Parathyroid adenoma (tissue), 2 donors: ENCODE data around the gene SGMS1.

ENCODE experiments used
- H2AFZ ChIP-seq: fragments of 300-600 bp; sonication (generic); one replicate; pipeline ENCODE4 v1.7.0; 2017; ENCODE audit warnings: antibody characterized with exemption, mild to moderate bottlenecking
- H3K27ac ChIP-seq: fragments of 300-600 bp; sonication (generic); one replicate; pipeline ENCODE4 v1.7.0; 2017
- H3K27me3 ChIP-seq: fragments of 300-600 bp; sonication (generic); one replicate; pipeline ENCODE4 v1.7.0; 2017; ENCODE audit warnings: low read length; ENCODE audit not compliant: control insufficient read depth, insufficient read depth
- H3K36me3 ChIP-seq: fragments of 300-600 bp; sonication (generic); one replicate; pipeline ENCODE4 v1.7.0; 2017; ENCODE audit warnings: low read length; ENCODE audit not compliant: control insufficient read depth, insufficient read depth
- H3K4me1 ChIP-seq: fragments of 300-600 bp; sonication (generic); one replicate; pipeline ENCODE4 v1.7.0; 2017; ENCODE audit warnings: control low read depth
- H3K4me2 ChIP-seq: fragments of 300-600 bp; sonication (generic); one replicate; pipeline ENCODE4 v1.7.0; 2017; ENCODE audit warnings: low read length
- H3K4me3 ChIP-seq: fragments of 300-600 bp; sonication (generic); one replicate; pipeline ENCODE4 v1.7.0; 2017; ENCODE audit warnings: low read depth, low read length
- H3K79me2 ChIP-seq: fragments of 300-600 bp; sonication (generic); one replicate; pipeline ENCODE4 v1.7.0; 2017; ENCODE audit warnings: control low read depth
- H3K9ac ChIP-seq: fragments of 300-600 bp; sonication (generic); one replicate; pipeline ENCODE4 v1.7.0; 2017; ENCODE audit warnings: mild to moderate bottlenecking
- H3K9me3 ChIP-seq: fragments of 300-600 bp; sonication (generic); one replicate; pipeline ENCODE4 v1.7.0; 2017; ENCODE audit warnings: low read length; ENCODE audit not compliant: control insufficient read depth
- TF ChIP-seq, protein P1 (sequence below): fragments of 300-600 bp; sonication (generic); IDR thresholded peaks from one replicate; pipeline ENCODE4 v1.7.0; 2017; ENCODE audit warnings: antibody characterized with exemption, mild to moderate bottlenecking
- donor health status: primary hyperparathyroidism.

Gene SGMS1

DNA sequence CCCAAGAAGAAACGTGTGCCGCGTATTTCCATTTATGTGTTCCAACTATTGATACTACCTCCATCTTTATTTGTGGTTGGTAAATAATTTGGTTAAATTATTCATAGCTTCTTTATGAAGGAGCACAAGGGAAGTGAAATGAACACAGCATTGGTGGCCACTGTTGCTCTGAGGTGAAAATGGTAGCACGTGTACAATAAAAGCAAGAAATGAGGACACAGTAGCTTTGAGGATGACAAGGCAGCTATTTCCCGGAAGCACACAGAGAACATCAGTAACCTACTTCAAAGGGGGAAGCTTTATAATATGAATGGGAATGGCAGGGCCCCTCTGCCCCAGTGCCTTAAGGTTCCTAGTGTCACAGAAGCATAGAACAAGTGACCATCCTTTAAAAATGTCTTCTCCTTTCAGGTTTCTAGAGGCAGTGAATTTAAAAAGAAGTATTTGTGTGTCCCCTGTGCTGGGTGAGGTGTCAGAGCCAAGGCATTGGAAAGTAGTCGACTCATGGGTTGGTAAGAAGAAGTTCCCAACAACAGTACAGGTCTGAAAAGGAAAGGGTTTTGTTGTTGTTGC lies 78.8 kb downstream of the SGMS1 start:
- H3K4me2 ChIP-seq, result no peak overlapping the region
- H3K4me1 ChIP-seq, result peaks cover 38% of the 10 kb centered on the region

DNA sequence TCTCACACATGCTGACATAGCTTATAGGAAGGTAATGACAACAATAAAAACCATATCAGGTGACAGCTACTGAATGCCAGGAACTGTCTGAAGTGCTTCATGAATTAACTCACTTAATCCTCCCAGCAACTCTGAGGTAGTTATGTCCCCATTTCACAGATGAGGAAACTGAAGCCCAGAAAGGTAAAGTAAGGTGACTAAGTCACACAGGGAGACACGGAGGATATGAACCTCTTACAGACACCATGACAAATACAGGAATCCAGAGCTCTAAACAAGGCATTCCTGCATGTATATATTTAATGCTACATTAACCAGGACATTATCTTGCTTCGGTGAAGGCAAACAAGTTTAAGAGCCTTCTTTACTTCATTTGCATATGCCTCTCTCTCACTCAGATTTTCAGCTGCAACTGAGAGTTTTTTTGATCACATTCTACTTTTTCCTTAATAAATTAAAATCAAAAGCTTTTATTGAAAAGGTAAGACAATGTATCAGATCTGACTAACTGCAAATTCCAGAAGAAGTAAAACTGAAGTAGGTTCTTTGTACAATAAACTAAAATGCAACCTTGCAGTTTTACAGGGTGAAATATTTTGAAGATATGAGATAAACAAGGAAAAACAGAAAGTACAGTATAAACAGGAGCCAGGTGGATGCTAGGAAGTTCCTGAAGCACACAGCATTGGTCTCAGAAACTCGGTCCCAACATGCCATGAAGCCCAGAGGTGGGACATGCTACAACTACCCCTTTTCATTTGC lies 79.5 kb downstream of the SGMS1 start:
- TF ChIP-seq, protein P1, sequence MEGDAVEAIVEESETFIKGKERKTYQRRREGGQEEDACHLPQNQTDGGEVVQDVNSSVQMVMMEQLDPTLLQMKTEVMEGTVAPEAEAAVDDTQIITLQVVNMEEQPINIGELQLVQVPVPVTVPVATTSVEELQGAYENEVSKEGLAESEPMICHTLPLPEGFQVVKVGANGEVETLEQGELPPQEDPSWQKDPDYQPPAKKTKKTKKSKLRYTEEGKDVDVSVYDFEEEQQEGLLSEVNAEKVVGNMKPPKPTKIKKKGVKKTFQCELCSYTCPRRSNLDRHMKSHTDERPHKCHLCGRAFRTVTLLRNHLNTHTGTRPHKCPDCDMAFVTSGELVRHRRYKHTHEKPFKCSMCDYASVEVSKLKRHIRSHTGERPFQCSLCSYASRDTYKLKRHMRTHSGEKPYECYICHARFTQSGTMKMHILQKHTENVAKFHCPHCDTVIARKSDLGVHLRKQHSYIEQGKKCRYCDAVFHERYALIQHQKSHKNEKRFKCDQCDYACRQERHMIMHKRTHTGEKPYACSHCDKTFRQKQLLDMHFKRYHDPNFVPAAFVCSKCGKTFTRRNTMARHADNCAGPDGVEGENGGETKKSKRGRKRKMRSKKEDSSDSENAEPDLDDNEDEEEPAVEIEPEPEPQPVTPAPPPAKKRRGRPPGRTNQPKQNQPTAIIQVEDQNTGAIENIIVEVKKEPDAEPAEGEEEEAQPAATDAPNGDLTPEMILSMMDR, result no peak
- Histone ChIP-seq H3K27ac (peak overlapping the region; percentile 11), H3K9ac (no peak overlapping the region), H3K4me1 (peaks cover 38% of the 10 kb centered on the region), H3K4me3 (no peak overlapping the region), H3K9me3 (no peaks in the 10 kb centered on the region), H3K4me2 (no peak overlapping the region), H2AFZ (no peak overlapping the region), H3K27me3 (no peaks in the 10 kb centered on the region), H3K36me3 (no peaks in the 10 kb centered on the region), H3K79me2 (peaks cover 82% of the 10 kb centered on the region)

More for the DNA sequence above, 78.8 kb downstream of the SGMS1 start:
- Histone ChIP-seq H3K27me3 (no peaks in the 10 kb centered on the region), H3K36me3 (no peaks in the 10 kb centered on the region), H3K4me3 (no peak overlapping the region), H3K9me3 (no peaks in the 10 kb centered on the region), H3K27ac (peak overlapping the region; percentile 11), H3K9ac (no peak overlapping the region), H2AFZ (no peak overlapping the region), H3K79me2 (peaks cover 86% of the 10 kb centered on the region)
- TF ChIP-seq, protein P1, result no peak

DNA sequence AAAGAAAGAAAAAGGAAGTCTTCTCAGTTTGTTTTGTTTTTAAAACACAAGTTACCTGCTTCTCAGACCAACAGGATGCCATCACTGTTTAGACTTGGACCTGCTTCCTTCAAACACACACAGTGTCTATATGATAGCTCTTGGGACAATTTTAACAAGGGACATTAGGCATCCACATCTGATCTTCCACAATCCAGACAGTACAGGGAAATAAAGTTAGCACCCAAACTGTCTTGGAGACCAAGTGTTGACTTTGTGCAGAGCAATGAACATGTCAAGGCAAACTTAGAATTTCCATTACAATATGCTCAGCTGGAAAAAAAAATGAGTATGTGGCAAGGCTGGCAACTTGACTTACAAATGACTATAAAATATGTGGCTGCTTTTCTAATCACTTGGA lies 80.9 kb downstream of the SGMS1 start:
- Histone ChIP-seq H3K4me1 (peaks cover 46% of the 10 kb centered on the region), H3K27ac (no peak overlapping the region), H3K4me3 (no peak overlapping the region), H2AFZ (no peak overlapping the region), H3K9me3 (no peaks in the 10 kb centered on the region), H3K27me3 (no peaks in the 10 kb centered on the region), H3K36me3 (no peaks in the 10 kb centered on the region), H3K79me2 (peaks cover 77% of the 10 kb centered on the region), H3K9ac (no peak overlapping the region), H3K4me2 (no peak overlapping the region)
- TF ChIP-seq, protein P1, result no peak

DNA sequence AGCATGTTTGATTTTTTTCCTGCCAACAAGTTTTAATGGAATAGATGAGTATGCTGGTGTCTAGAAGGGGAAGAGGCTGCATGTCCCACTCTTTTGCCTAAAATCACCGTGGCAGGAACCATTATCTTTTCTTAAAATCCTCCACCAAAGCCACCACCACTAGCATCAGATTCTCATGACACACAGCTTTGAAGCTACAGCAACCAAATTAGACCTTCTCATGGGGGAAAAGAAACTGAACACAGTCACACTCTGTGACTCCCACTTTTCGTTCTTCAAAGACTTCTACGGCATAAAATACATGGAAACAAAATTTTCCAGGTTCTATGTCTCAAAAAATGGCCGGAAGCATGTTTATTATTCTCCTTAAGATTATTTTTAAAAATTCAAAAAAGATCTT lies 81.8 kb downstream of the SGMS1 start:
- Histone ChIP-seq H3K9ac (no peak overlapping the region), H3K9me3 (no peaks in the 10 kb centered on the region), H3K4me2 (no peak overlapping the region), H2AFZ (no peak overlapping the region), H3K79me2 (peaks cover 70% of the 10 kb centered on the region), H3K27ac (no peak overlapping the region), H3K4me1 (peaks cover 44% of the 10 kb centered on the region), H3K36me3 (no peaks in the 10 kb centered on the region), H3K27me3 (no peaks in the 10 kb centered on the region), H3K4me3 (no peak overlapping the region)
- TF ChIP-seq, protein P1, result no peak
